ENCODE results near the gene SPDYE4.

SPDYE4 gene

DNA sequence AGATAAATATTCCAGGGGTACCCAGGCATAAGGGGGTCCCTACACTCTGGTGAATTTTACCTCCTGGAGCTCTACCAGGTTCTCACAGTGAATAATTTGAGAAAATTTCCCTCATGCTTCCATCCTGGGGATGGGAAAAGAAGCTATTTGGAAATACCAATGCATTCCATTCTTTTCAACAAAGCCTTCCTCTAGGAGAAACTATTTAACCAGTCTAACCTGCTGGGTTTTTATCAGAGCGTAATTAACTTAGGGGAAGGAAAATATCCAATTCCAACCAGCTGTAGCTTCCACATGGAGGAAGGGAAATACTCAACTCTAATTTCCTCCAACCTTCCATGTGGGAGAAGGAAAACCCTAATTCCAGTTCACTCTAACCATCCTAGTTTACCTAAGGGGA lies 23.8 kb upstream of the SPDYE4 start:
- no peaks in the 10 kb centered on the region for H3K27me3 ChIP-seq (ENCODE audit: insufficient read depth, low read length)
- H3K4me1 ChIP-seq (ENCODE audit: insufficient read depth, low read length, severe bottlenecking): no peaks in the 10 kb centered on the region
- no peak overlapping the region for H3K9ac ChIP-seq (ENCODE audit: low read length)
- H3K9me3 ChIP-seq (ENCODE audit: low read length): no peaks in the 10 kb centered on the region
- H3K4me2 ChIP-seq (ENCODE audit: low read length): no peak overlapping the region
- H3K4me3 ChIP-seq (ENCODE audit: low read depth, low read length, poor library complexity, severe bottlenecking): no peak overlapping the region
- H3F3A ChIP-seq (ENCODE audit: insufficient read depth, low read length): no peaks in the 10 kb centered on the region
- no peaks in the 10 kb centered on the region for H3K36me3 ChIP-seq (ENCODE audit: insufficient read depth, low read length)
- TF ChIP-seq, protein P1, sequence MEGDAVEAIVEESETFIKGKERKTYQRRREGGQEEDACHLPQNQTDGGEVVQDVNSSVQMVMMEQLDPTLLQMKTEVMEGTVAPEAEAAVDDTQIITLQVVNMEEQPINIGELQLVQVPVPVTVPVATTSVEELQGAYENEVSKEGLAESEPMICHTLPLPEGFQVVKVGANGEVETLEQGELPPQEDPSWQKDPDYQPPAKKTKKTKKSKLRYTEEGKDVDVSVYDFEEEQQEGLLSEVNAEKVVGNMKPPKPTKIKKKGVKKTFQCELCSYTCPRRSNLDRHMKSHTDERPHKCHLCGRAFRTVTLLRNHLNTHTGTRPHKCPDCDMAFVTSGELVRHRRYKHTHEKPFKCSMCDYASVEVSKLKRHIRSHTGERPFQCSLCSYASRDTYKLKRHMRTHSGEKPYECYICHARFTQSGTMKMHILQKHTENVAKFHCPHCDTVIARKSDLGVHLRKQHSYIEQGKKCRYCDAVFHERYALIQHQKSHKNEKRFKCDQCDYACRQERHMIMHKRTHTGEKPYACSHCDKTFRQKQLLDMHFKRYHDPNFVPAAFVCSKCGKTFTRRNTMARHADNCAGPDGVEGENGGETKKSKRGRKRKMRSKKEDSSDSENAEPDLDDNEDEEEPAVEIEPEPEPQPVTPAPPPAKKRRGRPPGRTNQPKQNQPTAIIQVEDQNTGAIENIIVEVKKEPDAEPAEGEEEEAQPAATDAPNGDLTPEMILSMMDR (IDR thresholded peaks at IDR 0.05; ENCODE audit: low read length): no peak
- no peak for TF ChIP-seq EZH2 (IDR thresholded peaks at IDR 0.05; ENCODE audit: borderline replicate concordance, low read length)
- H4K20me1 ChIP-seq (ENCODE audit: insufficient read depth, low read length): no peaks in the 10 kb centered on the region
- no peaks in the 10 kb centered on the region for H3K9me2 ChIP-seq (ENCODE audit: low read depth, low read length)
- H3K79me2 ChIP-seq (ENCODE audit: insufficient read depth, low read length): no peaks in the 10 kb centered on the region
- H3K27ac ChIP-seq (ENCODE audit: low read depth, low read length, poor library complexity, severe bottlenecking): no peak overlapping the region
- H2AFZ ChIP-seq (ENCODE audit: low read length): no peak overlapping the region

DNA sequence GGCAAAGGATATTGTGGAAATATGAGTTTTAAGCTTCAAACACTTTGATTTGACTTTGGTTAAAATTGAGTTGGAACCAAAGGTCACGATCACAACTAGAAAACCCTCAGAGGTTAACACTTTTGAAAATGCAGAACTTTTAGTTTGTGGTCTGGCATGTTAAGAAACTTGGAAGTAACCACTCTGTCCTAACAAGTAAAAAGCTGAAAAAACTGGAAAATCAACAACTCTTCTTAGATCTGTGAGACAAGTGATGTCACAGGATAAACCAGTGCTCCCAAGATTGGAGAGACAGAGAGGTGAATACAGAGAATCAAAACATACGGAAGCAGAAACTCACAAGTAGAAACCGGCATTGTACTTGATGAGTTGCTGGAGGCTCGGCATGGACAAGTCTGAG lies 23.4 kb upstream of the SPDYE4 start:
- no peak for TF ChIP-seq EZH2 (IDR thresholded peaks at IDR 0.05; ENCODE audit: borderline replicate concordance, low read length)
- TF ChIP-seq, protein P1 (IDR thresholded peaks at IDR 0.05; ENCODE audit: low read length): no peak
- Histone ChIP-seq H3F3A (ENCODE audit: insufficient read depth, low read length) (no peaks in the 10 kb centered on the region), H3K4me3 (ENCODE audit: low read depth, low read length, poor library complexity, severe bottlenecking) (no peak overlapping the region), H3K79me2 (ENCODE audit: insufficient read depth, low read length) (no peaks in the 10 kb centered on the region), H3K36me3 (ENCODE audit: insufficient read depth, low read length) (no peaks in the 10 kb centered on the region), H3K27ac (ENCODE audit: low read depth, low read length, poor library complexity, severe bottlenecking) (no peak overlapping the region), H3K4me1 (ENCODE audit: insufficient read depth, low read length, severe bottlenecking) (no peaks in the 10 kb centered on the region), H3K9ac (ENCODE audit: low read length) (no peak overlapping the region), H3K9me3 (ENCODE audit: low read length) (no peaks in the 10 kb centered on the region), H4K20me1 (ENCODE audit: insufficient read depth, low read length) (no peaks in the 10 kb centered on the region), H3K4me2 (ENCODE audit: low read length) (no peak overlapping the region), H3K27me3 (ENCODE audit: insufficient read depth, low read length) (no peaks in the 10 kb centered on the region), H2AFZ (ENCODE audit: low read length) (no peak overlapping the region), H3K9me2 (ENCODE audit: low read depth, low read length) (no peaks in the 10 kb centered on the region)

- H3K36me3 ChIP-seq (ENCODE audit: insufficient read depth, low read length): no peaks in the 10 kb centered on the region
These were observed 18.5 kb upstream of the SPDYE4 start for GRCh38 chr17:8776881-8777280.

More at GRCh38 chr17:8776881-8777280, 18.5 kb upstream of the SPDYE4 start:
- no peak for TF ChIP-seq EZH2 (IDR thresholded peaks at IDR 0.05; ENCODE audit: borderline replicate concordance, low read length)
- TF ChIP-seq, protein P1 (IDR thresholded peaks at IDR 0.05; ENCODE audit: low read length): no peak
- Histone ChIP-seq H3K4me2 (ENCODE audit: low read length) (no peak overlapping the region), H3K9me3 (ENCODE audit: low read length) (0 out of 2 replicates have a peak, but pooled peaks cover 7% of the 10 kb centered on the region), H2AFZ (ENCODE audit: low read length) (no peak overlapping the region), H3K79me2 (ENCODE audit: insufficient read depth, low read length) (no peaks in the 10 kb centered on the region), H3K4me3 (ENCODE audit: low read depth, low read length, poor library complexity, severe bottlenecking) (no peak overlapping the region), H3K9ac (ENCODE audit: low read length) (no peak overlapping the region), H4K20me1 (ENCODE audit: insufficient read depth, low read length) (no peaks in the 10 kb centered on the region), H3K27me3 (ENCODE audit: insufficient read depth, low read length) (no peaks in the 10 kb centered on the region), H3K4me1 (ENCODE audit: insufficient read depth, low read length, severe bottlenecking) (no peaks in the 10 kb centered on the region), H3K27ac (ENCODE audit: low read depth, low read length, poor library complexity, severe bottlenecking) (no peak overlapping the region), H3F3A (ENCODE audit: insufficient read depth, low read length) (no peaks in the 10 kb centered on the region), H3K9me2 (ENCODE audit: low read depth, low read length) (no peaks in the 10 kb centered on the region)

Measured in OCI-LY1 (cell line).